Measurements from ENCODE around the gene BMX.

Gene BMX

GRCh38 chrX:15500497-15500966, at the start of gene BMX:
BMX (plus strand) TSS chrX:15500807; CDS start chrX:15508354, 7,547 bp downstream.
- DNase-seq (ENCODE audit: low spot score): no peak

- DNase-seq (ENCODE audit: low spot score): no peak
Observed at GRCh38 chrX:15451913-15452312, 48.7 kb upstream of the BMX start.

DNA sequence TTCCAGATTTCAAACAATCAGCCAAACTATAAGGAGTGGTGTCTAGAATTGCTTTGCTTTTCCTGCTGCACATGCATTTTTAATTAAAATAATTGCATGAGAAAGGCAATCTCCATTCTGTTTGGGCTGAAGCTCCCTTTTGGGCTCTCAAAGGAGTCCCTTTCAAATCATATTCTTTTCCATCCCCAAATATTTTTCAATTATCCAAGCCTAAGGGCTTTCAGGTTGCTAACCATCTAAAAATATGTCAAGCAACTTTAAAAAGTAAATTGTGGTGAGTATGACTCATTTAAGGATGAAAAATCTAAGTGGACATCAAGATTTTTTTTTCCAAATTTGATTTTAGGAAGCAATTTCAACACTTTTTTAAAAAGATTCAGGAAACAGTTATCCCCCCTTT, 35.9 kb upstream of the BMX start:
- no peak for DNase-seq (ENCODE audit: low spot score)

GRCh38 chrX:15465347-15465746, 35.3 kb upstream of the BMX start:
- peak; percentile 19 for DNase-seq (ENCODE audit: low spot score)

- DNase-seq (ENCODE audit: low spot score): peak; percentile 8
Observed at GRCh38 chrX:15465896-15466651, 34.5 kb upstream of the BMX start.

DNA sequence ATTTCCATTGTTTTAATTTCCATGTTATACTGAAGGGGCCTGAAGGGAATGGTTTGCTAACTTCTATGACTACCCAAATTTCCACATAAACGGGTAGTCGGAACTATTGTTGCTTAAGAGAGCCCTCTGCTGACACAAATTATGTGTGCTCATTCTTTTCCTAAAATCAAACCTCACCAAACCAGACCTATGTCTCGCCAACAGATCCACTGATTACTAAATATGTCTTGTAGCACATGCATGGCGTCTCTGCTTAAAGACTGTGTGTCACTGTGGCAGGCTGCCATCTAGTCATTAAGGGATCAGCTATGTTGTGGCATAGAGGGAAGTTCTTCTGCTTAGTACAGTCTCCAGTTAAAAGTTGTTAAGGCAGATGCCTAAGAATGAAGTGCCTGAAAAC, 32.6 kb upstream of the BMX start:
- DNase-seq (ENCODE audit: low spot score): no peak

DNA sequence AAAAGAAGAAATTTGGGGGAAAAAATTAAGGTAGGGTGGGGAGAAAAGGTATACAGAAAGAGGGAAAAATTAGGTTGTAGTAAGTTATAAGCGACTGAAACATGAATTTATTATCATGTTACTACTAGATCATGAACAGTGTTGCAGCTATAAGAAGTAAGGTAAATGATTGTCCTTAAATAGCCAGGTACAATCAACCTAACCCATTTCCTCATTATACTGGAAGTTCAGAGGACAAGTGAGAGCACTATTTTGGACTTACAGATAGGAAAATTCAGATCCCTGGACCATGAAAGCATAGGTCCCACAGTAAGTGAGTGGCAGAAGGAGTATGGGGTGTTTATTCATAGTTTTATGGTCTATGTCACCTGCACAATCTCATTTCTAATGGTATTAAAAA, 31.0 kb upstream of the BMX start:
- DNase-seq (ENCODE audit: low spot score): no peak

- peak; percentile 8 for DNase-seq (ENCODE audit: low spot score)
Observed at GRCh38 chrX:15471028-15471427, 29.6 kb upstream of the BMX start.

DNA sequence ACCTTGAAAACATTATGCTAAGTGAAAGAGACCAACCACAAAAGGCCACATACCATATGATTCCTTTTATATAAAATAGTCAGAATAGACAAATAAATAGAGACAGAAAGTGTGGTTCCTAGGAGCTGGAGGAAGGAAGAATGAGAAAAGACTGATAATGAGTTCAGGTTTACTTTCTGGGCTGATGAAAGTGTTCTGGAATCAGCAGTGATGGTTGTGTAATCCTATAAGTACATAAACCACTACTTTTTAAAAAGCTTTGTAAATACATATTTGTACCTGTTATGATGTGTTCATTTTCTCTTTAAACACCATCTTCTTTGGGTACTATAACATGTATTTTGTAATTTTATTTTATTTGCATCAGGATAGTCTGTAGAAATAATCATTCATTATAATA, 28.1 kb upstream of the BMX start:
- DNase-seq (ENCODE audit: low spot score): no peak

DNA sequence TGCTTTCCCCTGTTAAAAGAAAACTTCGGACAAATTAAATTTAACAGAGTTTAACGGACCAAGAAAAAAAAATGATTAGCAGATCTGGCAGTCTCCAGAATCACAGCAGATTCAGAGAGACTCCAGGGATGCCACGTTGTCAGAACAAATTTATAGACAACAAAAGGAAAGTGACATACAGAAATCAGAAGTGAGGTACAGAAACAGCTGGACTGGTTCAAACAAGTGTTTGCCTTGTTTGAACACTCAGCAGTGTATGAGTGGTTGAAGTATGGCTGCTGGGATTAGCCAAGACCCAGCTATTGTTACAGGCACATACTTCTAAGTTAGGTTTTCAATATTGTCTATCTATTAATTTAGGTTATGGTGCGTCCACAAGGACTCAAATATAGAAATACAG, 26.6 kb upstream of the BMX start:
- DNase-seq (ENCODE audit: low spot score): no peak

GRCh38 chrX:15475021-15475420, 25.6 kb upstream of the BMX start:
- no peak for DNase-seq (ENCODE audit: low spot score)

- DNase-seq (ENCODE audit: low spot score): no peak
Observed at GRCh38 chrX:15475486-15475885, 25.1 kb upstream of the BMX start.

- DNase-seq (ENCODE audit: low spot score): no peak
Observed at GRCh38 chrX:15483891-15484290, 16.7 kb upstream of the BMX start.

GRCh38 chrX:15492469-15492868, 8.1 kb upstream of the BMX start:
- no peak for DNase-seq (ENCODE audit: low spot score)

GRCh38 chrX:15493118-15493962, 7.3 kb upstream of the BMX start, which contains the start of gene PIR:
PIR (minus strand) TSS chrX:15493333; CDS start chrX:15491257, 2,076 bp downstream.
- peak; percentile 27 for DNase-seq (ENCODE audit: low spot score)

DNA sequence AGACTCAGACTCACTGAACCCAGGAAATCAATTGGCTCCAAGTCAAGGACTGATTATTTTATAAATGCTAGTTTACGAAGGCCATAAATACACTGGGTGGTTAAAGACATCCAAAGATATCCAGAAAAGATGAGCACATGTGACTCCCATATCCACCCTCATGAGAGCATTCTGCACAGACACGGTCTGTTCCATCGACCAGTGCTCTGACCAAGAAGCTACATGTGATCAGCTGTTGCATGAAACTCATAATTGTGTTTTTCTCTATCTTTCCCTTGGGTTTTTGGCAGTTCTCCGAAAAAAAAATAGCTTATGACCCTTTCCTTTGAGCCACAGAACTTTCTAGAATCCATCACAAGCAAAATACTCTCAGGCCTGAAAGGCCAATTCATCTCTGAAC, 4.8 kb upstream of the BMX start:
- no peak for DNase-seq (ENCODE audit: low spot score)

DNA sequence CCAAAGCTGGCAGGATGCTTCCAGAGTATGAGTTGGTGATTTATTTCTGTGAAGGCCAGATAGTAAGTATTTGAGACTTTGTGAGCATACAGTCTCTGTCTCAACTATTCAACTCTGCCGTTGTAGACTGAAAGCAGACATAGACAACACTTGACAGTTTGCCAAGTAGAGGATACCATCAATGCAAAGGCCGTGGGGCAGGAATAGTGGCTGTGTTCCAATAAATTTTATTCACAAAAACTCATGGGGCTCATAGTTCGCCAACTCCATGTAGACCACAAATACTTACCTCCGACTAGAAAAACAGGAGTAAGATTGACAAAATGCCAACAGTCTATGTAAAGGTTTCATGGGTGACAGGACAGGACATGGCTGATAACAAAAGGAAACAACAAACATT, 3.8 kb upstream of the BMX start:
- DNase-seq (ENCODE audit: low spot score): no peak

- DNase-seq (ENCODE audit: low spot score): peak; percentile 61
Observed at GRCh38 chrX:15497865-15498264, 2.7 kb upstream of the BMX start.

GRCh38 chrX:15498741-15499140, 1.9 kb upstream of the BMX start:
- DNase-seq (ENCODE audit: low spot score): no peak

- DNase-seq (ENCODE audit: low spot score): no peak
Observed at GRCh38 chrX:15499976-15500375, 631 bp upstream of the BMX start.

GRCh38 chrX:15501506-15501905, 899 bp downstream of the BMX start:
- DNase-seq (ENCODE audit: low spot score): no peak

DNA sequence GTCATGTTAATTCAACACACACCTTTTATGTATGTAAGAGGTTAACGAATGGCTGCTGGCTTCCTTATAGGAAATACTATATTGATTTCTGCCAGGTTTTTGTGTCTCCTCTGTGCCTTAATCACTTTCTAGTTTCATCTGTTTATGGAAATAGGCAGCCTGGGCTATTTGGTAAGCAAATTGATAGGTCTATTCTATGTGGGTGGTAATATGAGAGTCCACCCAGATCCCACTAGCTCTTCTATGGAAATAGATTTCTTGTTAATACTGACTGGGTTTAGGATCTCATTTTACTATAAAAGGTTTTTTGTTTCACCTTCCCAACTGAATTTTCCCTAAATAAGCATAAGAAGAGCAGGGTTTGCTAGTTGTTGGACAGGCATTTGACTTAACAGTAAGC, 4.1 kb downstream of the BMX start:
- no peak for DNase-seq (ENCODE audit: low spot score)

- no peak for DNase-seq (ENCODE audit: low spot score)
Observed at GRCh38 chrX:15505101-15505500, 4.5 kb downstream of the BMX start.
